Stimulated activated CD8-positive, alpha-beta memory T cell treated with anti-CD3 and anti-CD28 coated beads, Interleukin-4, amount 100 ng/mL, for 1 hour (primary cell): ENCODE data around the gene PTPRM.

Experiments
- DNase-seq, 2 donors: peaks; one replicate each; pipeline ENCODE4 v3.0.0-alpha.2; 2020; ENCODE audit warnings: low read depth in 2 of 2, low spot score in 1 of 2

PTPRM gene

DNA sequence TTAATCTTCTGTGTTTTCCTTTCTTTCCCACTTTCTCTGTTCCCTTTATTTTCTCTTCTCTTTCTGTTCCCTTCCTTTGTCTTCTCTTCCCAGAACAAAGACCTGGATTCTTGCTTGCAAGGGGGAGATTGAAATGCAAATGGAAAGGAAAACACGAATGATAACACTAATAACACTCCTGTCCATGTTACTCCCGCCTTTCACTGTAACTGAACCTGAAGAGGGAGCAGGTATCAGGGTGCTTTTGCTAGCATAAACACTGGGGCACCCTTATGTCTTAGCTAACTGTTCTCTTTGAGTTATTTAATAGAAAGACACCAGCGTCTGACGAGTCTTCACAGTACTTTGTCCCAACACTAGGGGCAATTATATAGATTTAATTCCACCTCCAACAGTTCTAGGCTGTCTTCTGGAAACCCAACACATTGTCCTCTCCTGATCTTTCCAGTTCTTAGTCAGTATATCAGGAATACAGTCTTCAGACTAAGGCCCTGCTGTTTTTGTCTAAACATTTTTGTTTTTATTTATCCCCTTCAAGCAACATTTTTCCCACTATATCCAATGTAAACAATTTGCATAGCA lies 99.2 kb downstream of the PTPRM start:
- no peak for DNase-seq

DNA sequence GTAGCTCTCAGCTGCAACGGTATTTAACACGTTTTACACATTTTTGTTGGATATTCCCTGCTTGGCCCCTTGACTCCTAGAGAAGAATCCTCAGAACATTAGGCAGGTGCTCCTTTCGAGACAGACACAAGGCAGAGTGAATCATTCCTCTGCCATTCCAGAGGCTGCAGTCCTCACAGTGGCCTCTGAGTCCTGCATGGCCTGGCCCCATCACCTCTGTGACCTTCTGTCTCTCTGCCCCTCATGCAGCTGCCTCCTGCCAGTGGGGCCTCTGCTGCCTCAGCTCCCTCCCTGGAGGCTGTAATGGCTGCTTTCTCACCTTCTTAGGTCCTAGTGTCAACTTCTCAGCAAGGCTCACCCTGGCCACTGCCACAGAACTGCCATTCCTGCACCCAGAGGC lies 101.3 kb downstream of the PTPRM start:
- no peak for DNase-seq

DNA sequence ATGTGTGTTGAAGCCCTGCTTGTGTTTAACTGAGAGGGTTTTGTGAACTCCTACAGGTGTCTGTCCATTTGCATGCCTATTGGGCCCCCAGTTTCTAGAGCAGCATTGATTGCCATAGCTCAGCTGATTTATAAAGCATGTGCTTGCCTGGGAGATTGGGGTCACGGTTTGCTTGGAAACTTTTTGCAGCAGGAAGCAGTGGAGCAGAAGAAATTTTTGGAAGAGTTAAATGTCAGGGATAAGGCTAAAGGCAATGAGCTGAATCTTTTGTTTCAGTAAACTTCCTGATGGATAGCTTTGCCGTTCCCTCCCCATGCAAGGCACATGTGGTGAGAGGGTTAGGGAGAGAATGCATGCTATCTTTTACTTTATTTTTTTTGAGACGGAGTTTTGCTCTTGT lies 102.2 kb downstream of the PTPRM start:
- DNase-seq: no peak

DNA sequence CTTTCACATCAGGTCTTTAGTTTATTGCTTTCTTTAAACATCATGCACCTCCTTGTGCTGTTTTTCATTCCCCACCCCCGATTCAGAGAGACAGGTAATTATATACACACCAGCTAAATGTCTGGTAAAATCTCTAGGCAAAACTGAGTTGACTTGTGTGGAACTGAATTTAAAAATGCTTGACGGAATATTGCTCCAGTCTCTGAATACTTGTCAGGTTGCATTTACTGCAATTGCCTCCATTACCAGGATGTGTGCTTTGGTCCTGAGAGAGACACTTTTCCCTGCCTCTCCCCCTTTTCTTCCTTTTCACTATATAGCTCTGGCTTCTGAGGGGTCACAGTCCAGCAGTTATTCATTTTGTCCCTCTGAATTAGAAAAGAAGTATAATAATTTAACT lies 104.0 kb downstream of the PTPRM start:
- no peak for DNase-seq

DNA sequence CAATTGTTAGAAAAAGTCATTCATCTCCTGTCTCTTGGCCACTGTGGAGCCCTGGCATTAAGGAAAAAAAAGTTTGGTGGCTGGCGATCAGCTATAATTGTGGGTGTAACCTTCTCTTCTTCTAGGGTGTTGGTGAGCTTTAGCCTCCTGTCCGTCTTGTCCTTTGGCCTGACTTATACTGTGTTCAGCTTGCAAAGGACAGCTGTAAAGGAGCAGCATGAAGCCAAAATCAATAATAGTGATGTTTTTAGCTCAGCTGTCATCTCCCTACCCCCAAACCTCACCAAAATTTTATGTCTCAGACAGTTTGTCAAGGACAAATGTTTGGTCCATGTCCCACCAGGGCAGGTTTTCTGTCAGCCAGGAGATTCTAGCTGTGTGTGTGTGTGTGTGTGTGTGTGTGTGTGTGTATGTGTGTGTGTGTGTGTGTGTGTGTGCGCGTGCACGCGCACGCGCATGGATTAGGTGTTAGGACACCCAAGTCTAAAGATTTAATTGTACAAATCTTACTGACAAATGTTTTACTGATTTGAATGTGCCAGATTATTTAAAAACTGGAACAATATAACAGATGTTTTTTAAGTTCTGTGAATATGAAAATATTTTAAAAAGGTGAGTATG lies 109.2 kb downstream of the PTPRM start:
- no peak for DNase-seq

DNA sequence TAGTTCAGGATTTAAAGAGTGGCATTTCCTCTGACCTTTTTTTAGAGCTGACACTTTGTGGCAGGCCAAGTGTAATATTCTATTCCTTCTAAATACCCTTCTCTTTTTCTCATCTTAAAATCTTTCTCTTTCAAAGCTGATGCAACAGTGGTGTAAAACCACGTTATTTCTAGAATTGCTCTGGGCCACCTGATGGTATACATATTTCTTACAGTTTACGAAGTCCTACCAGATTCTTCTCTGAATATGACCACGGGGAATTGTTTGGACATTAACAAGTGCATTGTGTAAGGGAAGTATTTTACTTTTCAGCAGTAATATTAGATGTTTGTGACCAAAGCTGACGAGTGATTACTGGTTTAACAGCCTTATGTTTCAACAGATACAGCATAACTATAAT lies 109.9 kb downstream of the PTPRM start:
- DNase-seq: no peak

DNA sequence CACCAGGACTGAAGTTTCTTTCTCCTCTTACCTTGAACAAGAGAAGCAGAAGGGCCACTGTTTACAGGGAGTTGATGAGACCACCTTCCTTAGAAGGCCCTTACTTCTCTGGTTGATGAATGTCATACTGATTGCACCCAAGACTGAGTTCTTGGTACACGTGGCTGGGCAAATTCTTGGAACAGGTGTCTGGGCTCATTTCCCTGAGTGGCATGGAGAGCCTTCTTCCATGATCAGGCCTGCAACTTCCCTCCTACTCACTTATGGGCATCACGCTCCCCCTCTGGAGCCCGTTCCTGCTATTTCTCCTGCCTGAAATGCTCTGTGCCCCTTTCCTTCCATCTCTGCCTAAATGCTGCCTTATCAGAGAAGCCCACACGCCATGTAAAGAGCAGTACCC lies 110.3 kb downstream of the PTPRM start:
- no peak for DNase-seq

DNA sequence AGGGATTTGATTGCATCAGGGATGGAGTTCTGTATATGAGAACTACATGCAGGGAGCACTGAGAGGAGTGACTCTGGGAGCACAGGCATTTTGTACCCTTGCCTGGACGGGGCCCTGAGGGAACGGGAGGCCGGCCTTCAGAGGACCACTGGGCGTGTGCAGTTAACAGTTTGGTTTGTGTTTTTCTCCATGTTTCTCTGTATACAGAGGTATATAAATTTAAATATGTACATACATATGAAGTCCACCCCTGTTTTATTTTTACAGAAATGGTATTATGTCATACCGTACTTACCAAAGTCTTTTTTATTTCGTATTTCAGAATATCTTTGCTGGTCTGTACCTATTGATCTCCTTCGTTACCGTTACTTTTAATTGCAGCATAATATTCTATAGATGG lies 111.3 kb downstream of the PTPRM start:
- DNase-seq: no peak

DNA sequence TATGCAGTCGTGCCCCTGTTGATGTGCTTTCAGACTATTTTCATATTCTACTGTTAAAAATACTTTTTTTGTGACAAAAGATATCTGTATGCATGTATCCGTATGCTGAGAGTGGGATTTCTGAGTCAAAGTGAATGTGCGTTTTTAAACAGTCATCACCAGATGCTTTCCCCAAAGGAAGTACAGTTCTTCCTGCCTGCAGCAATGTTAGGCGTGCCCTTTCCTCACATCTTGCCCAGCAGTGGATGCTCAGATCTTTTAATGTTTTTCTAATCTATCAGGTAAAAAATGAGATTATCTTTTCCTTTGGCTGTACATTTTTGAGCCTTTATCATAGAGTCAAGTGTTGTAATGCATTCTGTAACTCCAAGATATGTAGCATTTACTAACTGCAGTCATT lies 111.7 kb downstream of the PTPRM start:
- DNase-seq: no peak

DNA sequence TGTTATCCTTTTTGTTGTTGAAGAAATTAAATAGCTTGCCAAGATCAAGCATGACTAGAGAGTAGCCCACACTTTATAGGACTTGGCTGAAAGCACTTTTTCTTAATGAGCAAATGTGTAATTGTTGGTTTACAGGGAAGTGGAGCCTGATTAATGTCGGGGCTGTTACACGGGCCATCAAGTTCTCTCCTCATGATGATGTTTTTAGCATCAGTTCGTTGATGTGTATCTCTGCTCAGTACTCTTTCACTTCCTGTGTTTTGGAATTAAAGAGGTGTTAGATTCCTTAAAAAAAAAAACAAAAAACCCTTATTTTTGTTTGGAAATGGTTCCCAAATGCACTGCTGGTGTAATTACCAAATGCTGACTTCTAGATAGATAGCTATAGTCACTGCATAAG lies 114.2 kb downstream of the PTPRM start:
- DNase-seq: no peak

DNA sequence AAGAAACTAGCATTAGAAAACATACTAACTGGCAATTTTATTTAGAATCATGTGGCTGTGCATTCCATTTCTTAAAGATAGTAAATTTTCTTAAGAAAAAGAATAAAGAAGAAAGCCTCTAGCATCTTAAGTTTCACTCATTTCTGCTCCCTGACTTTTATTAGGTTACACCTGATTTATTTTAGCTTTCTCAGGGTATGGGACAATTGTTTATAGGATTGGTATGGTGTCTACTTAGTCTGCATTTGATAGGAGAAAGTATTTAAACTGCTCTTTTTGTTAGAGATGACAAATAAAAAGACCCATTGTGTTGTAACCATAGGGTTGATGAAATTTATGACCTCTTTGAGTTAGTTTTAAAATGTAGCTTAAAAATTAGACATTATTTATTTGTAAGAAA lies 115.2 kb downstream of the PTPRM start:
- no peak for DNase-seq

DNA sequence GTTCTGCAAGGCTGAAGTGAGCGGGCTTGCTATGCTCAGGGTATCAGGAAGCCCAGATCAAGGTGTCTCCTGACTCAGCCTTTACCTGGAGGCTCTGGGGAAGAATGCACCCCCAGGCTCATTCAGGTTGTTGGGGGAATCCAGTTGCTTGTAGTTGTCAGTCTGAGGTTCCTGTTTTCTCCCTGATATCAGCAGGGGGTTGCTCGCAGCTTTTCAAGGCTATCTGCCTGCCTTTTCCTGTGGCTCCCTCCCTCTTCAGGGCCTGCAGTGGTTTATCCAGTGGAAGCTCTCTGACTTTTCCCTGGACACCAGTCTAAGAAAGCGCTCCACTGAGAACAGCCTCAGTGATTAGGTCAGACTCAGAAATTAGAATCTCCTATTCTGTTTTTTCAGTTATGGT lies 116.6 kb downstream of the PTPRM start:
- no peak for DNase-seq

DNA sequence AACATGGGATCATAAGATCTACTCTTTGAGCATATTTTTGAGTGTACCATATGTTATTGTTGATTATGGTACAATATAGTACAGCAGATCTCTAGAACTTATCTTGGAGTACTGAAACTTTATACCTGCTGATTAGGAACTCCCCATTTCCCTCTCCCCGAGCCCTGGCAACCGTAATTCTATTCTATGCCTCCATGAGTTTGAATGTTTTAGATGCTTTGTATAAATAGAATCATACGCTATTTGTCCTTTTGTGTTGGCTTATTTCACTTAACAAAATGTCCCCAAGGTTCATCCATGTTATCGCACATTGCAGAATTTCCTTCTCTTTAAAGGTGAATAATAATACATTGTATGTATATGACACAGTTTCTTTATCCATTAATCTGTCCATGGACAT lies 117.2 kb downstream of the PTPRM start:
- DNase-seq: no peak

DNA sequence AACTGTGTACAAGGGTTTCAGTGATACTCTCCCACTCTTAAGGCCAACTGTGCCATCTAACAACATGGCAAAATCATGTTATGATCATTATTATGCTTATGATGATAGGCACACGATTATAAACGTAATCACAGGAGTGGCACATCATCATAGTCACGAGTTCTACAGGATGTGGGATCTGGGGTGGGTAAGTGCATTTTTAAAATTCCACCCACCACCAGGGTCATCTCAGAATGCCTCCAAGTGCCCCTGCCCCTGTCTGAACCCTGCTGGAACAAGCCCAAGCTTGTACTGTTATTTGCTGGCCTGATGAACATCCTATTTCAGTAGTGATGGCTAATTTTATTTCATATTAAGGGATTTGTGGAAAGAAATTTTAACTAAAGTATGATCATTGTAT lies 117.8 kb downstream of the PTPRM start:
- DNase-seq: no peak

DNA sequence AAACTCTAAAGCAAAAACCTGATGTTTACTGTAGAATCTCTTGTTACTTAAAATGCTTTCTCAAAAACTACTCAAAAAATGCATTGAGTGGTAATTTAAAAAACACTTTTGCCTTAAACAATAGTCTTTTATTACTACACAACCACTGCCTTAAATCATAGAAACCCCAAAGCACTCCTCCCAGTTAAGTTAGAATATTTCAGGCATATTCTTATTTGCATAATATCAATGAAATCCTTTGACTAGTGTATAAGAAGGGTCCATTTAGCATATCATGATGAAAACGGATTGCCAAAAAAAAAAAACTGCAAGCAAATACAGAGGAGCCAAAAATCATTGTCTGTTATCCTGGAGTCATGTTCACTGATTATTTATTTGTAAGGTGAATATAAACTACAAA lies 119.2 kb downstream of the PTPRM start:
- DNase-seq: no peak

DNA sequence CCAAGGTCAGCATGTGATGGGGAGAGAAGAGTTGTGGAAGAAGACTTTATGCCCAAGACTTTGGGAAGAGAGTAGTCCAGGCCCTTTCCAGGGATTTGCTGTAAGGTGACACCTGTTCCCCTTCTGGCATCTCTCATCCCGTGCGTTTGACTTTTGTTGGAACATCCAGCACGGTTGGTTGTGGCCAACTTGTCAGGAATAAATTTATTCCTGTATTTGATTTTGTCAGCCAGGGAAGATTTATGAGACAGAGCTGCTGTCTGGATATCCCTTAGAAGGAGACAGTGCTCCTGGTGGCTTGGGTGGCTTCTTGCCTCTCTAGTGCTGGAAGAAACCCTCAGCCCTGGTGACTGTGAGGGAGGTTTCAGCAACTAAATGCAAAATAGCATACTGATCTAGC lies 121.5 kb downstream of the PTPRM start:
- no peak for DNase-seq

DNA sequence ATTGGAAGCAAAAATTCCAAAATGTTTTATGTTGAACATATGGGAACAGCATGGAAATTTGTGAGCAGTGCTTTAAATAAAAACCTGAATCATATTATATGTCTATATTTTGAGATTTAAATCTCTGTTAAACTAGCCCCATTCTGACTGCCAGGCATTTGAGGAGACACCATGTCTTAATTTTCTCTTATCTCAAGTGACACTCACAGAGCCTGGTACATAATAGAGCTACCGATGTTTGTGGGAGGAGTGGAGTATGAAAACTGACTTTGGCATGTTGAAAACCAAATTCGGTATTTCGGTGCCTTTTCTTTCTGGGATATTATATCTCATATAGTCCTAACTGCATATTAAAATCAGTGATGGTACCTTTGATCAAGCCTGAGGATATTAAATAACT lies 124.1 kb downstream of the PTPRM start:
- DNase-seq: no peak

DNA sequence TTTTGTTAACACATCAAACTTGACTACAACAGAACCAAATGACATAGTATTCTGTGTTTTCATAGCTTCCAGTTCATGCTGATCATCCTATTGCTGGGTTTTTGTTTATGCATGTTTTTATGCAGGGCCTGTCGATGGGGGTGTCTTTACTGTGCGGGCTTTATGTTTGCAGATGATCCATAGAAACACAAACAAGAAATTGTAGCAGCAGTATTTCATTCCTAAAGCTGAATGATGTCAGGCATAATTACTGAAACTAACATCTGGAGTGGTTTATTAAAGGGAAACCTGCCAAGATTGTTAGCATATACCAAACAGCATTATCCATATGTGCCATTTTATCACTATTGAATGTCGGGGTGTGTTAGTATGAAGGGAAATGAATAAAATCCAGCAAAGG lies 129.7 kb downstream of the PTPRM start:
- no peak for DNase-seq

DNA sequence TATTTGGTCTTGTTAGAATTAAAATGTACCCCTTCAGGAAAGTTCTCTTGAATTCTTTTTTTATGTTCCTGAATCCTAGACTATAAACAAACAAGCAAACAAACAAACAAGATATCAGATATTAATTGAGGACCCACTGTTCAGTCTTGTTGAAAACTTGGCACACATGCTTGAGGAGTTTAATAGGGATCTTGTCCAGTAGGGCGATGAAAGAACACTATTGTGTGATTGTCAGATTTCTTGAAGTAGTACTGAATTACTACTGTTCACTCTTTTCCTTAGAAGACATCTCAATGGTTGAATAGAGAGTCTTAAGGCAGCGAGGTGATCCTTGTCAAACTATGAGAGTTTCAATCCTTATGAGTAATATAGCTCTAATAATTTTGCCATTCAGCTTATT lies 130.2 kb downstream of the PTPRM start:
- DNase-seq: no peak

DNA sequence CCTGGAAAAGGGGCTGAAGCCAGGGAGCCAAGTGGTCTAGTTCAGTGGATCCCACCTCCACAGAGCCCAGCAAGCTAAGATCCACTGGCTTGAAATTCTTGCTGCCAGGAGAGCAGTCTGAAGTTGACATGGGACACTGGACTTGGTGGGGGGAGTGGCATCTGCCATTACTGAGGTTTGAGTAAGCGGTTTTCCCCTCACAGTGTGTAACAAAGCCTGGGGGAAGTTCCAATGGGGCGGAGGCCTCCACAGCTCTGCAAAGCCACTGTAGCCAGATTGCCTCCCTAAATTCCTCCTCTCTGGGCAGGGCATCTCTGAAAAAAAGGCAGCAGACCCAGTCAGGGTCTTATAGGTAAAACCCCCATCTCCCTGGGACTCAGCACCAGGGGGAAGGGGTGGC lies 144.4 kb downstream of the PTPRM start:
- no peak for DNase-seq

DNA sequence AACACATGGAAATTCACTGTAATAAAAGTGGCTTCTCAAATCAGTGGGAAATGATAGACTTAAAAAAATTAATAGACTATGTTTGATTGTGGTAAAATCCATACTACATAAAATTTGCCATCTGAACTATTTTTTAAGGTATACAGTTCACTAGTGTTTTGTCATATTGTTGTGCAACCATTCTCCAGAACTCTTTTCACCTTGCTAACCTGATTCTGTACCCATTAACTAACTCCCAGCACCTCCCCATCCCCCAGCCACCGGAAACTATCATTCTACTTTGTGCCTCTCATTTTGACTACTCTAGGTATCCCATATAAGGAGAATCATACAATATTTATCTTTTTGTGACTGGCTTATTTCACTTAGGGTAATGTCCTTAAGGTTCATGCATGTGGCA lies 153.3 kb downstream of the PTPRM start:
- no peak for DNase-seq

DNA sequence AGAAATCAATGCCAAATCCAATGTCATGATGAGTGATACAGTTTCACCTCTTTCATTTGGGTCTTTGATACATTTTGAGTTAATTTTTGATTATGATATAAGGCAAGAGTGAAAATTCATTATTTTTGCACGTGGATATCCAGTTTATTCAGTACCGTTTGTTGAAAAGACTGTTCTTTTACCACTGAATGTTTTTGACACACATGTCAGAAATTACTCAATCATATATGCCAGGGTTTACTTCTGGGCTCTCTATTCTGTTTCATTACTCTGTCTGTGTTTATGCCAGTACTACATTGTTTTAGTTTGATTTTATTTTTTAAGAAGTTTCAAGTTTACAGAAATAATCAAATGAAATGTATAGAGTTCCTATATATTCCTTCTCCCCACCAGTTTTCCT lies 154.4 kb downstream of the PTPRM start:
- no peak for DNase-seq

DNA sequence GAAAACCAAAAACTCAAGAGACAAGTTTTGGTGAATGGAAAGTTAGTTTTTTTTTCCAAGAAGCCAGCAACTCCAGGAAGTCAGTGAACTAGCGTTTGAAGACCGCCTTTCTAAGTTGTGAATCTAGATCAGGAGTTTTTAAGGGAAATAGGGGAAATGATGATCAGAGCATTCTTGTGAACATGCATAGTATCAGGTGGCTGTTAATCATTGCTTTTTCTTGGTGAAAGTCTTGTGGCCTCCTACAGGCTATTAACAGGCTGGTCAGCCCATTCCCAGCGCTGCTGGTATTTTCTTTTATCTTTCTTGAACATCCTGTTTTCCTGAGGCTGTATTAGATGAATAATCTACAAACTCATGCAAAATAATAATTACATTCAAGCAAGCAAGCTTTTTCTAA lies 155.8 kb downstream of the PTPRM start:
- no peak for DNase-seq

DNA sequence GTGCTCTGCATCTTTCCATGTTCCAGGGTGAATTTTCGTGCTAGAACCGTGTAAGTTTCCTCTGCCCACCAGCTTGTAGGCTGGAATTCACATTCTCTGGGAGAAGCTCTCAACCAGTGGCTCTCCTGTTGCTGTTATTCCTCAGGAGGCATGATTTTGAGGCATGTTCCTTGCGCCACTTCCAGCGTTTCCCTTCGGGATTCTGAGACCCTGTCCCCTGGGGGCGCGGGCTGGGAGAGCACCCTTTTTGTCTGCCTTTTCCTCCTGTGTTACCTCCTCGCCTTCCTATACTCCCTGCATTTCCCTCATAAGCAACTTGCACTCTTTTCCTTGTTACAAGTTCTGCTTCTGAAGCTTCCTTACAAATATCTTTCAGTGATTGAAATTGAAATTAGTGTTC lies 156.4 kb downstream of the PTPRM start:
- DNase-seq: no peak
